GM18508 (cell line): ENCODE measurements around the gene ACER3.
"Not testable (repeated sequence)": the region's sequence is repeated elsewhere in the genome, so short reads cannot be mapped to it uniquely, and the experiment has no call there.

Source experiments
- ATAC-seq: cut with Tn5 transposase; IDR thresholded peaks from one replicate; pipeline ENCODE4 v1.9.1; 2021; ENCODE audit warnings: moderate number of reproducible peaks; ENCODE audit not compliant: insufficient read depth, unreplicated experiment

ACER3 gene

GRCh38 chr11:76835928-76836612, 24.6 kb upstream of the ACER3 start:
- ATAC-seq = no peak

- no peak for ATAC-seq
These were observed 24.0 kb upstream of the ACER3 start for GRCh38 chr11:76836613-76837291.

- ATAC-seq = no peak
These were observed 22.7 kb upstream of the ACER3 start for GRCh38 chr11:76837696-76838677.

DNA sequence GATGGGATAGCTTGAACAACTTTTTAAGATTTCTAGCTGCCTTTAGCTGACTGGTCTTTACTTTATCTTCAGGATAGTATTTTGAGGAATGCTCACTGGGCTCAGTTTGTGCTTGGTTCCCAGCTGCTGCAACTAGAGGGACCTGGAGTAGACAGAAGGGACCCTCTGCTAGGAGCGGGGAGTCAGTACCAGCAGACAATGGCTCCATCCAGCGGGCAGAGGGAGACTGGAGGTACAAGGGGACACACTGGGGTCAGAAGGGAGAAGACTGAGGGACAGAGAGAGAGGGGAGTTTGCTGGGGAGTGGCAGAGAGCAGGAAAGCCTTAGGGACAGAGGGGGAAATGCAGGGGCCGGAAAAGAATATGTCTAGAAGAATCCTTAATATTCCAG, 22.0 kb upstream of the ACER3 start:
- ATAC-seq = no peak

DNA sequence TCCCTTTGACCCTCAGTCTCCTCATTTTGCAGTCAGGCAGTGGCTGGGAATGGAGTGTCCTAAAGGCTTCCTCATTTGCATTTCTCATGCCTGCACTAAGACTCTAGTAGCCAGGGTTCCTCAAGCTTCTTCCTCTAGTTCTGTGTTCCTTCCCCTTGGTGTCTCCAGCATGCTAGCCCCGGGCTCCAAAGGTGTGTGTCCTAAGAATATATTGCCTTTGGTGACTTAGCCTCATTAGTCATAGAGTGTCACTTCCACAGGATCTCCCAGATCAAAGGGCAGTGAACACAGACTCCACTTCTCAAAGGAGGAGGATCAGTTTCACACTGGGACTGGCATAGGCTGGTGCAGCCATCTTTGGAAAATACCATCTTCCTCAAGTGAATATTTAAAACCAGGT, 21.4 kb upstream of the ACER3 start:
- no peak for ATAC-seq

DNA sequence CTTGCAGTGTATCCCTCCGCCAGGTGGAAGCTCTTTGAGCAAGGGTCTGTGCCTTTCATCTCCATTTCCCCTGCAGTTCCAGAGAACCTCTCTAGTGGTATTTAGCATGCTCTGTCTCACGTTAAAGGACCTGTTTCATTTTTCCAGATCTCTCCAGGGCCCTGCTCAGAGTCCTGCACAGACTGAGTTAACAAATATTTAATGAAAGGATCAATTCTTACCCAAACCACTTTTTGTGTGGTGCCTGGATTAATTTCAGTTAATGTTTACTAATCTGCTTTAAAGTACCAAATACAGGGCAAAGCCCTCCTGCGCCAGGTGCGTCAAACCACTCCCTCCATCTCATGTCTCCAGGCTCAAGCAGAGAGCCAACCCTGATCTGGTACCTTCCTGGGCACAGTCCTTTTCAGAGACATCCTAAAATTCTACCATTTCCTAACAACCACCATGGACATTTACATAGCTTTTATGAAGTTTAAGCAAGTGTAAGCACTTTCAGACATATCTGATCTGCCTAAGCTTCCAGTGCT, 18.7 kb upstream of the ACER3 start:
- ATAC-seq = no peak

DNA sequence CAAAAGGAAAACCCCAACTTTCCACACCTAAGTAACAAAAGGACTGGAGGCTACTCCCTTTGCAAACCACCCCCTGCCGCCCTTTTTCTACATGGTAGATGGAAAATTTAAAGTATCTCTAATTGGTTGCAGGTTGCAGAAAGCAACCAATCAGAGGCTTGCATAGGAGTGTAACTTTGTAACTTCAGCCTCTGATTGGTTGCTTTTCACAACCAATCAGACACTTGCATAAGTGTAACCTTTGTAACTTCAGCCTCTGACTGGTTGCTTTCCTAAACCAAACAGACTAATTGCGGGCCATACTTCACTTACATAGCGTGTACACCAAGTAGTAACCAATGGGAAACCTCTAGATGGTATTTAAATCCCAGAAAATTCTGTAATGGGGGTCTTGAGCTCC, 16.8 kb upstream of the ACER3 start:
- no peak for ATAC-seq

DNA sequence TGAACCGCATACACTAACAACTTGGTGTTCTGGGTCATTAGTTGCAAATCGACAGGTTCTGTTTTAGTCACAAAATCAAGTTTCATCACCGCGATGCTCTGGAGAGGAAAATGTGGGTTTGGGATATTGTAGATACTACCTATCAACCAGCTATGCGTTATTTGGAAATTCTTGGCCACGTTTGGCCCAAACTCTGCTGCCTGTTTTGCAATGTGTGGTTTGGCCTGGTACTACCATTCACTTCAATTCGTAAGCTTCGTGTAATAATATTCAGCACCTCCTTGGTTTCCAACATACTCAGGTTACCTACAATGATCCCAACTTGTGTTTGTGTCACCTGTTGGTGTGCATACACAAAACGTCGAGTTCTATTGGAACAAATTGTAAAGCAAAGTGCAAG, 16.2 kb upstream of the ACER3 start:
- no peak for ATAC-seq

DNA sequence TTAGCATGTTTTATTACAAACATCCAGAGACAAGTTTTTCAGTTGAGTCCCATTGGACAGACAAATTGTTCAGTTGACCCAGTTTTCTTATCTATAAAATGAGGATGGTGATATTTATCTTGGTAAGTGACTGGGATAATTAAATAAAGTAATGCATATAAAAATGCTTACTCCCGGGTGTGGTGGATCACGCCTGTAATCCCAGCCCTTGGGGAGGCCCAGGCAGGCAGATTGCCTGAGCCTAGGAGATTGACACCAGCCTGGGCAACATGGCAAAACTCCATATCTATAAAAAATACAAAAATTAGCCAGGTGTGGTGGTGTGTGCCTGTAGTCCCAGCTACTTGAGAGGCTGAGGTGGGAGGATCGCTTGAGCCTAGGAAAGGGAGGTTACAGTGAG, 15.6 kb upstream of the ACER3 start:
- ATAC-seq = no peak

GRCh38 chr11:76846441-76846840, 14.3 kb upstream of the ACER3 start:
- no peak for ATAC-seq

GRCh38 chr11:76849376-76849775, 11.3 kb upstream of the ACER3 start:
- no peak for ATAC-seq

- ATAC-seq = no peak
These were observed 10.6 kb upstream of the ACER3 start for GRCh38 chr11:76850130-76850529.

DNA sequence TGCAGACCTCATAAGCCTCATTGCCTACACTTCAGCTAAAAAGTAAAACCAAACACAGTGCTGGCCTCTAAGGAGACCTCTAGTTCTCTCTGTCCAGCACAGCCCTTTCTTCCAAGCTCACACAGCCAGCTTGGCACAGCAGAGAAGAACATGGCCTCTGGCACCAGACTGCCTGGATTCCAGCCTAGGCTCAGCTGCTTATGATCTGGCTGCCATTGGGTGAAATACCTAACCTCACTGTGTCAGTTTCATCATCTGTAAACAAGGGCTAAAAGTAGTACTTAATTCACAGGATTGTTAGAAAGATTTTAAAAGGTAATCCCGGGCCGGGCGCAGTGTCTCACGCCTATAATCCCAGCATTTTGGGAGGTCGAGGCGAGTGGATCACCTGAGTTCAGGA, 9.9 kb upstream of the ACER3 start:
- no peak for ATAC-seq

- no peak for ATAC-seq
These were observed 6.0 kb upstream of the ACER3 start for GRCh38 chr11:76854709-76855108.

GRCh38 chr11:76855670-76856069, 5.0 kb upstream of the ACER3 start:
- not testable (repeated sequence) for ATAC-seq

DNA sequence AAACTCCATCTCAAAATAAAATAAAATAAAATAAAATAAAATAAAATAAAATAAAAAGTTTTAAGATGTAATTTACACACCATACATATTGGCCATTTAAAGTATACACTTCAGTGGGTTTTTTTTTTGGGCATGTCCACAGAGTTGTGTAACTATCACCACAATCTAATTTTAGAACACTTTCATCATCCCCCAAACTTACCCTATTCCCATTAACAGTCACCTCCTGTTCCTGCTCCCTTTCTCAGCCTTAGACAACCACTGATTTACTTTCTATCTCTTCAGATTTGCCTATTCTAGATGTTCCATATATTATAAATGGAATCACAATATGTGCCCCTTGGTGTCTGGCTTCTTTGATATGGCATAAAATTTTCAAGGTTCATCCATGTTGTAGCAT, 4.6 kb upstream of the ACER3 start:
- ATAC-seq = no peak

- ATAC-seq = no peak
These were observed 4.1 kb upstream of the ACER3 start for GRCh38 chr11:76856571-76856970.

DNA sequence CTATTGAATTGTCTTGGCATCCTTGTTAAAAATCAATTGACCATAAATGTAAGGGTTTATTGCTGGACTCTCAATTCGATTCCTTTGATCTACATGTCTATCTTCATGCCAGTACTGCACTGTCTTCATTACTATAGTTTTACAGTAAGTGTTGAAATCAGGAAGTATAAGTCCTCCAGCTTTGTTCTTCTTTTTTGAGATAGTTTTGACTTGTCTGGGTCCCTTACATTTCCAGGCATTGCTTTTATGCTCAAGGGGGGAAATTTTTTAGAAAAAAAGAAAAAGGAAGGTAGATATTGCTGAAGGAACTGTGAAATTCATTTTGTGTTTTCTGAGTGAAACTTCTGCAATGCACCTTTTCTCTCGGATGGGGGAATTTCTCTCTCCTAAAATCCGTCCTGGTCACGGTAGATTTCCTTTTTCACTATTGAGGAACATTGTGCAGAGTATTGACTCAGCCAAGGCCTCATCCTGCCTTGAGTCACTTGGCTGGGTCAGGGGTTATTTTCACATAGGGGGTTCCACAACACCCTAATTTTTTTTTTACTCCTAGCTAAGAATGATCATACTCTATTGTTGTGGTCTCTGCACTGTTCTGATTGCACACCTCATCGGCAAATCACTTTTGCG, 2.8 kb upstream of the ACER3 start:
- no peak for ATAC-seq

GRCh38 chr11:76859708-76860227, 950 bp upstream of the ACER3 start:
- no peak for ATAC-seq

GRCh38 chr11:76861490-76861953, 804 bp downstream of the ACER3 start:
- no peak for ATAC-seq
